Prostate gland (tissue), 2 donors: ENCODE measurements around the gene ALDH7A1.

ENCODE experiments used
- POLR2A ChIP-seq: fragments of 450-650 bp; IDR thresholded peaks from one replicate; pipeline ENCODE4 v1.6.1; 2016; ENCODE audit warnings: antibody characterized with exemption, mild to moderate bottlenecking
- TF ChIP-seq, protein P1 (sequence below), 4 experiments: fragments of 200-600 bp in 2 of 4; fragments of 450-650 bp in 2 of 4; sonication (generic) in 2 of 4; IDR thresholded peaks; 1 replicate in 3 of 4; 2 replicates in 1 of 4; pipeline ENCODE4 v1.5.1; 2016 to 2019; ENCODE audit warnings: antibody characterized with exemption in 4 of 4, mild to moderate bottlenecking in 2 of 4, moderate library complexity in 2 of 4

- TF ChIP-seq, protein P1, sequence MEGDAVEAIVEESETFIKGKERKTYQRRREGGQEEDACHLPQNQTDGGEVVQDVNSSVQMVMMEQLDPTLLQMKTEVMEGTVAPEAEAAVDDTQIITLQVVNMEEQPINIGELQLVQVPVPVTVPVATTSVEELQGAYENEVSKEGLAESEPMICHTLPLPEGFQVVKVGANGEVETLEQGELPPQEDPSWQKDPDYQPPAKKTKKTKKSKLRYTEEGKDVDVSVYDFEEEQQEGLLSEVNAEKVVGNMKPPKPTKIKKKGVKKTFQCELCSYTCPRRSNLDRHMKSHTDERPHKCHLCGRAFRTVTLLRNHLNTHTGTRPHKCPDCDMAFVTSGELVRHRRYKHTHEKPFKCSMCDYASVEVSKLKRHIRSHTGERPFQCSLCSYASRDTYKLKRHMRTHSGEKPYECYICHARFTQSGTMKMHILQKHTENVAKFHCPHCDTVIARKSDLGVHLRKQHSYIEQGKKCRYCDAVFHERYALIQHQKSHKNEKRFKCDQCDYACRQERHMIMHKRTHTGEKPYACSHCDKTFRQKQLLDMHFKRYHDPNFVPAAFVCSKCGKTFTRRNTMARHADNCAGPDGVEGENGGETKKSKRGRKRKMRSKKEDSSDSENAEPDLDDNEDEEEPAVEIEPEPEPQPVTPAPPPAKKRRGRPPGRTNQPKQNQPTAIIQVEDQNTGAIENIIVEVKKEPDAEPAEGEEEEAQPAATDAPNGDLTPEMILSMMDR (IDR thresholded peaks at IDR 0.05), result no peak
- no peak for TF ChIP-seq POLR2A
Observed at GRCh38 chr5:126481243-126481642, 113.8 kb downstream of the ALDH7A1 start.
